Neuron (in vitro differentiated cells): Measurements from ENCODE around the gene EIF4EBP2.
A peak's percentile ranks its signal among the peaks of the same experiment; 100 is the strongest.

ENCODE experiments used
- H2AFZ ChIP-seq: one replicate; pipeline ENCODE4 v1.6.1; 2013; ENCODE audit warnings: low read depth, mild to moderate bottlenecking, inconsistent platforms, low read length, moderate library complexity
- H3K27me3 ChIP-seq: one replicate; pipeline ENCODE4 v1.6.1; 2013; ENCODE audit warnings: low read length; ENCODE audit not compliant: insufficient read depth
- H3K36me3 ChIP-seq: one replicate; pipeline ENCODE4 v1.6.1; 2013; ENCODE audit warnings: low read length; ENCODE audit not compliant: insufficient read depth
- H3K4me1 ChIP-seq: one replicate; pipeline ENCODE4 v1.6.1; 2013; ENCODE audit warnings: low read length; ENCODE audit not compliant: insufficient read depth
- H3K4me3 ChIP-seq: 2 replicates; pipeline ENCODE4 v1.5.1; 2013; ENCODE audit warnings: mild to moderate bottlenecking, low read length, moderate library complexity
- H3K9me3 ChIP-seq: one replicate; pipeline ENCODE4 v1.6.1; 2013; ENCODE audit warnings: low read length

Gene EIF4EBP2

DNA sequence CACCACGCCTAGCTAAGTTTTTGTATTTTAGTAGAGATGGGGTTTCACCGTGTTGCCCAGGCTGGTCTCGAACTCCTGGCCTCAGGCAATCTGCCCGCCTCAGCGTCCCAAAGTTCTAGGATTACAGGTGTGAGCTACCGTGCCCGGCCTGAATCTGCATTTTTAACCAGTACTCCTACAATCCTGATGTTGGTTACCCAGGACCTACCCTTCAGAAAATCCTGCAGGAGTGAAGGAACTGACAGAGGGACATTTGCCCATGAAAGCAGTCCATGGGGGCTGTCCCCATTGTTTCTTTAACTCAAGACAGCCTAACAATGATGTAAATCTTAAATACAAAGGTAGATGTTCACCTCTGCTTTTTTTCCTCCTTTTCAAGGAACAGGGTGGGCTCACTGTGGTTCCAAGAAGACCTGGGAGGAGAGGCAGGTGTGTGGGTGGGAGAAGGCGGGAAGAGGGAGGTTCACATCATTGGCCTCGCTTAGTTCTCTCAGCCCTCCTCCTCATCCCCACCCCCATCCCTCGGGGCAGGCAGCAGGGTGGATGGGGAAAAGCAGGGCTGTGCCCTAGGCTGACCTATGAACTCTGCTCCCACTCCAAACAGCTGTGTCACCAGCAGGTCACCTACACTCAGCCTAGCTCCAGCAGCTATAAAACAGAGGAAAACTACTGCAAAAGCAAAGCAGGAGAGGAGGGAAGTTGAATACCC is 35.0 kb upstream of the EIF4EBP2 start:
- H3K36me3 ChIP-seq = no peaks in the 10 kb centered on the region
- H3K27me3 ChIP-seq = no peaks in the 10 kb centered on the region
- H3K9me3 ChIP-seq = no peaks in the 10 kb centered on the region
- H3K4me3 ChIP-seq = no peak overlapping the region
- H2AFZ ChIP-seq = no peak overlapping the region
- peaks cover 7% of the 10 kb centered on the region for H3K4me1 ChIP-seq

DNA sequence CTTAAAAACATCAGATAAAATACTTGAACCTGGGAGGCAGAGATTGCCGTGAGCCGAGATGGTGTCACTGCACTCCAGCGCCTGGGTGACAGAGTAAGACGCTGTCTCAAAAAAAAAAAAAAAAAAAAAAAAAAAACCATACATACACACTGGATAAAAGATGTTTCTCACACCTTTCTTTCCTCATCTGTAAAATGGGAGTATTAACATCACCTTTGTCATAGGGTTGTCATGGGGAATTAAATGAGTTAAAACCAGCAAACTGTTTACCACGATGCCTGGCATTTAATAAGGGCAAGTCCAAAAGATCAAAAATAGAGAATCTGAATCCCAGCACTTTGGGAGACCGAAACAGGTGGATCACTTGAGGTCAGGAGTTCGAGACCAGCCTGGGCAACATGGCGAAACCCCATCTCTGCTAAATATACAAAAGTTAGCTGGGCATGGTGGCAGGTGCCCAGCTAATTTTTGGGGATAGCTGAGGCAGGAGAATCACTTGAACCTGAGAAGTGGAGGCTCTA is 34.4 kb upstream of the EIF4EBP2 start:
- peaks cover 2% of the 10 kb centered on the region for H3K4me1 ChIP-seq
- no peak overlapping the region for H3K4me3 ChIP-seq
- no peaks in the 10 kb centered on the region for H3K9me3 ChIP-seq
- H3K27me3 ChIP-seq = no peaks in the 10 kb centered on the region
- H2AFZ ChIP-seq = no peak overlapping the region
- no peaks in the 10 kb centered on the region for H3K36me3 ChIP-seq

DNA sequence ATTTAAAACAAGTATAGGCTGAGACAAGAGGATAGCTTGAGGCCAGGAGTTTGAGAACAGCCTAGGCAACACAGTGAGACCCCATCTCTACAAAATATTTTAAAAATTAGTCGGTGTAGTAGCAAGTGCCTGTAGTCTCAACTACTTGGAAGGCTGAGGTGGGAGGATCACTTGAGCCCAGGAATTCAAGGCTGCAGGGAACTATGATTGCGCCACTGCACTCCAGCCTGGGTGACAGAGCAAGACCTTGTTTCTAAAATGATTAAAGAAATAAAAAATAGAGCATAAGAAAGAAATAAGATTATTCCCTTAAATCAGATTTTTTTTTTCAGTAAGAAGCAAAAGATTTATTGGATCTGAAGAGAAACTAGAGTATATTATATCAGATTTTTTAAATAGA is 33.2 kb upstream of the EIF4EBP2 start:
- H3K27me3 ChIP-seq = no peaks in the 10 kb centered on the region

DNA sequence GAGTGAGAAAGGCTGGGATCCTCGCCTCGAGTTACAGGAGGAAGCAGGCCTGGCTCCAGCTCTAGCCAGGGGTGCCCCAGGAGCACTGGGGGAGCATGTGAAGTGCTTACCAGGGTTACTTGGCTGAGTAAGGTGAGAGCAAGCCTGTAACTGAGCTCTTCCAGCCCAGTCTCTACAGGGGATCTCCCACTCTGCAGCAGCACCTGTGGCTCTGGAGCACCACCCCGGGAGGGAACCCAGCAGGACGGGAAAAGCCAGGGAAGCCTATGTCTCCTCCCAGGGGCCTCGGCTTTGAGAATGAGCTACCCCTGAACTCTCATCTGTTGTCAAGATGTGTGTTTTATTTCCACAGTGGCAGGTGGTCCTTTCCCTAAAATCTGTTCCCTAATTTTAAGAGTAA is 32.1 kb upstream of the EIF4EBP2 start:
- H3K4me3 ChIP-seq = no peak overlapping the region
- H3K27me3 ChIP-seq = no peaks in the 10 kb centered on the region
- H2AFZ ChIP-seq = no peak overlapping the region
- peaks cover 2% of the 10 kb centered on the region for H3K4me1 ChIP-seq
- no peaks in the 10 kb centered on the region for H3K9me3 ChIP-seq
- H3K36me3 ChIP-seq = no peaks in the 10 kb centered on the region

More for the DNA sequence above, 33.2 kb upstream of the EIF4EBP2 start:
- Histone ChIP-seq H2AFZ (no peak overlapping the region), H3K4me3 (no peak overlapping the region), H3K4me1 (peaks cover 2% of the 10 kb centered on the region), H3K36me3 (no peaks in the 10 kb centered on the region), H3K9me3 (no peaks in the 10 kb centered on the region)

DNA sequence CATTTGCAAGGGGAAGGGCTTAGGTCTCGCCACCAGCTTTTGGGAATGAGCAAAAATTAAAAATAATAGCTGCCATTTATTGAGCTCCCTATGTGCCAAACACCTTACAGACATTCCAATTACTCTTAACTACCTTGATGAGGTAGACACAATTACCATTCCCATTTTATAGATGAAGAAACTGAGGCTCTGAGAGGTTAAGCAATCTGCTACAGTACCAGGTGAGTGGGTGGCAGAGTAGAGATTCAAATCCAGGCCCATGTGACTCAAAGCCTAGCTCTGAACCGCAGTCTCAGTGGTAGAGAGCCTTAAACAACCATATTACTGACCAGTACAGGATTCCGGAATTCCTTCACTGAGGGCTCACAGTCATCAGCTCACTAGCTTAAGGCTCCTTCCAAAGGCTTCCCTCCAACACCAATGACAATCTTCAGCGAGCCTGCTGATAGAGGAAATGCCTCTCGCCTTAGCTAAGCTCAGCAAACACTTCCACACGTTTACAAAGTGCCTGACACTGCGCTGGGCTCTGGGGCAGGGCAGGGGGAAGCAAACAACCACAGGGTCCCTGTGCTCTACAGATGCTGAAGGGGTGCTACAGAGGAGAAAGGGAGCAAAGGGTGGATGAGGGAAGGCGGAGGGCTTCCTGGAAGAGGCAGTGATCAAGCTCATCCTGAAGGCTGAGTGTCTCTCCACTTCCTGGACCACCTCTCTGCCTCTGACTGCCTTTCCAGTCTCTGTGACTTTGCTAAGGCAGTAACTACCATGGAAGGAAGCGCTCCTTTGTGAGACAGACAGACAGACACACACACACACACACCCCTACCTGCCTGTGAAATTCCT is 28.9 kb upstream of the EIF4EBP2 start:
- Histone ChIP-seq H3K4me1 (no peaks in the 10 kb centered on the region), H3K36me3 (no peaks in the 10 kb centered on the region), H3K4me3 (no peak overlapping the region), H3K9me3 (peaks cover 7% of the 10 kb centered on the region), H3K27me3 (no peaks in the 10 kb centered on the region), H2AFZ (no peak overlapping the region)

DNA sequence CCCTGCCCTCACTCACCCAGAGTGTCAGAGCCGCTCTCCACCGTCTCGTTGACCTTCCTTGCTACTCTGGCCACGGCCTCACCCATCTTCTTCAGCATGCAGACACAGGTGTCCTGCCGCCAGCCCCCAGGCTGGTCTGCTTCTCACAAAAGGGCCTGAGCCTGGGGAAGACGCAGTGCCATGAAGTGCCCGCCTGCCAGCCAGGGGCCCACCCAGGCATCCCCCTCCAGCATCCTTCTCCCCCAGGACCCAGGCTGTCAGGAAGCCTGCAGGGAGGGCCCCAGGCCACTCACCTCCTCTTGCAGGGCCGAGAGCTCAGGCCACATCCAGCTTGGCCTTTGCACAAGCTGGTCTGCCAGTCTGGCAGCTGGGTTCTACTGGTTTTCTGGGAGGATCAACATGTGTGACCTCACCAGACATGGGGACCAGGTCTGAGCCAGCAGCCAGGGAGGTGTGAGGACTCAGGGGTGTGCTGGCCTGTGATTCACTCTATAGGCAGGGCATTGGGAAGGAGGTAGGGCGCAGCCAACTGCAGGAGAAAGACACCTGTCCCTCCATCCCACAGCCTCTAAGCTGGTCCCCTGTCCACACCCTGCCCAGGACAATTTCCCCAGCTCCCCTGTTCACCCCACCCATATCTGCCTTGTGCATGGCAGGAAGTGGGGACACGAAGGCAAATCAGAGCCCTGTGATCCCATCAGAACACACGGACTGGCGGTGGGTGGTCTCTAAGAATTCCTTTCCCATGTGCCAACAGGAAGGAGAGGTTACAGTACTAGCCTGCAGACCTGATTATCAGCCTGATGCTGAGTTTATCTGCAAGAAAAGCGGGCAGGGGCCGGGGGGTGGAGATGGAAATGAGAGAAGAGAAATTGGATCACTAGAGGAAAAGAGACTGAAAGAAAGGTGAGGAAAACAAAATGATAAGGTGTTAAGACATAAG is 27.2 kb upstream of the EIF4EBP2 start:
- Histone ChIP-seq H3K27me3 (no peaks in the 10 kb centered on the region), H2AFZ (no peak overlapping the region), H3K4me1 (peaks cover 10% of the 10 kb centered on the region), H3K4me3 (no peak overlapping the region), H3K9me3 (peaks cover 7% of the 10 kb centered on the region), H3K36me3 (no peaks in the 10 kb centered on the region)

DNA sequence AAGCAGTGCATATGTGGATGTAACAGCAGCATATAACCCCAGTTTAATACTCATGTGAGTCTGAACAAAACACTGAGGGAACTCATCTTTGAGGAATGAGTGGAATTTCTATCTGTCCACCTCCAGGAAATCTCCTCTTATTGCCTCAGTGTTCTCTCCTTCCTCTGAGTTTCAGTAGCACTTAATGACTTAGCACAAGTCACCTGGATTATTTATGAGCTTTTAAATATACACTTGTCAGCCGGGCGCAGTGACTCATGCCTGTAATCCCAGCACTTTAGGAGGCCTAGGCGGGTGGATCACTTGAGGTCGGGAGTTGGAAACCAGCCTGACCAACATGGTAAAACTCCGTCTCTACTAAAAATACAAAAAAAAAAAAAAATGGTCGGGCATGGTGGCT is 25.8 kb upstream of the EIF4EBP2 start:
- H3K4me1 ChIP-seq = peaks cover 10% of the 10 kb centered on the region
- H3K9me3 ChIP-seq = peaks cover 7% of the 10 kb centered on the region
- H3K27me3 ChIP-seq = no peaks in the 10 kb centered on the region
- H3K4me3 ChIP-seq = no peak overlapping the region
- H3K36me3 ChIP-seq = no peaks in the 10 kb centered on the region
- H2AFZ ChIP-seq = no peak overlapping the region

DNA sequence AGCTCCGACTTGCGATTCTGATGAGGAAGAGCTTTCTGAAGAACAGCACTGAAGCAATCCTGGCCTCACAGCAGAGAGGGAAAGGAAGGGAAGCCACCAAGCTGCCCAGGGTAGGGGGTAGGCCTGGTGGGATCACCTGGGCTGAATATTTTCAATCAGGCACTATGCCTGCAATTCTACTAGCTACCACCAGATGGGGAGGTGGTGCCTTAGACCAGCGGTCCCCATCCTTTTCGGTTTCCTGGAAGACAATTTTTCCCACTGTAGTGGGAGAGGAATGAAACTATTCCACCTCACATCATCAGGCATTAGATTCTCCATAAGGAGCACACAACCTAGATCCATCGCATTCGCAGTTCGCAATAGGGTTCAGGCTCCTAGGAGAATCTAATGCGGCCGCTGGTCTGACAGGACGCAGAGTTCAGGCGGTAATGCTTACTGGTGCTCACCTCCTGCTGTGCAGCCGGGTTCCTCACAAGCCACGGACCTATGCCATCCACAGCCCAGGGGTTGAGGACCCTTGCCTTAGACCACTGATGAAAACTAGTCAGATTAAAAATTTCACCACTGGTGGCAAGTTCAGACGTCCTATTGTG is 24.3 kb upstream of the EIF4EBP2 start:
- H3K4me1 ChIP-seq = peaks cover 10% of the 10 kb centered on the region
- H3K4me3 ChIP-seq = no peak overlapping the region
- H2AFZ ChIP-seq = no peak overlapping the region
- H3K36me3 ChIP-seq = no peaks in the 10 kb centered on the region
- no peaks in the 10 kb centered on the region for H3K27me3 ChIP-seq
- H3K9me3 ChIP-seq = peaks cover 7% of the 10 kb centered on the region

DNA sequence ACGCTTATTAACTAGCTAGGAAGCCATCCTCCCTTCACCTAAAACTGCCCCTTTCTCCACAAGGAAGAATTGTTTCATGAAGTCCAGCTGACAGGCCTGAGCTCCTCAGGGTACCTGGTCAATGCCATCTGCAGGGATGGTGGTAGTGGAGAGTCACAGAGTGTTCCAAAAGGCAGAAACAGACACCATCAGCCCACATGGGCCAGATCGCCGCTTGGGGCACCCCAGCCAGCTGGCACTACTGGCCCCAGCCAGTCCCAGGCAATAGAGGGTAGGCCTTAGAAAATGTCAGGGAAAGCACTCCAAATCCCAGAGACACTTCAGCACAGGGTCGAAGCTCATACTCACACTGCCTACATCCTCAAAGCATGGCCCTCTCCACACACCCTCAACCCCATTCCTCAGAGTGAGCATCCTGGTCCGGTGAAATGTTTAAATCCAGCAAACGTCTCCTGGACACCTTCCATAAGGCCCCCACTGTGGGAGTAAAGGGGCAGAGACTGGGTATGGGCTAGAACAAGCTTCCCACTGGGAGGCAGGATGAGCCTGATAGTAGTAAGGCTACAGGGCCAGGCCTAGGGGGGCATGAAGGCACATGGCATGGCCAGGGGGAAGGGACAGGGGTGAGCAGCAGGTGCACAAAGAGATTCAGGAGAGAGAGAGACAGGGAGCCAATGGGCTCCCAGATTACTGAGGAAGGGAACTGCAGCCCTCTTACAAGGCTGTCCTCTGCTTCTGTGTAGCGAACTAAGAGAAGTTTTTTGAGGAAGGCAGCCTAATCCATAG is 23.4 kb upstream of the EIF4EBP2 start:
- H3K27me3 ChIP-seq = no peaks in the 10 kb centered on the region
- H3K36me3 ChIP-seq = no peaks in the 10 kb centered on the region
- H2AFZ ChIP-seq = no peak overlapping the region
- peaks cover 10% of the 10 kb centered on the region for H3K4me1 ChIP-seq
- H3K9me3 ChIP-seq = peaks cover 7% of the 10 kb centered on the region
- H3K4me3 ChIP-seq = no peak overlapping the region

DNA sequence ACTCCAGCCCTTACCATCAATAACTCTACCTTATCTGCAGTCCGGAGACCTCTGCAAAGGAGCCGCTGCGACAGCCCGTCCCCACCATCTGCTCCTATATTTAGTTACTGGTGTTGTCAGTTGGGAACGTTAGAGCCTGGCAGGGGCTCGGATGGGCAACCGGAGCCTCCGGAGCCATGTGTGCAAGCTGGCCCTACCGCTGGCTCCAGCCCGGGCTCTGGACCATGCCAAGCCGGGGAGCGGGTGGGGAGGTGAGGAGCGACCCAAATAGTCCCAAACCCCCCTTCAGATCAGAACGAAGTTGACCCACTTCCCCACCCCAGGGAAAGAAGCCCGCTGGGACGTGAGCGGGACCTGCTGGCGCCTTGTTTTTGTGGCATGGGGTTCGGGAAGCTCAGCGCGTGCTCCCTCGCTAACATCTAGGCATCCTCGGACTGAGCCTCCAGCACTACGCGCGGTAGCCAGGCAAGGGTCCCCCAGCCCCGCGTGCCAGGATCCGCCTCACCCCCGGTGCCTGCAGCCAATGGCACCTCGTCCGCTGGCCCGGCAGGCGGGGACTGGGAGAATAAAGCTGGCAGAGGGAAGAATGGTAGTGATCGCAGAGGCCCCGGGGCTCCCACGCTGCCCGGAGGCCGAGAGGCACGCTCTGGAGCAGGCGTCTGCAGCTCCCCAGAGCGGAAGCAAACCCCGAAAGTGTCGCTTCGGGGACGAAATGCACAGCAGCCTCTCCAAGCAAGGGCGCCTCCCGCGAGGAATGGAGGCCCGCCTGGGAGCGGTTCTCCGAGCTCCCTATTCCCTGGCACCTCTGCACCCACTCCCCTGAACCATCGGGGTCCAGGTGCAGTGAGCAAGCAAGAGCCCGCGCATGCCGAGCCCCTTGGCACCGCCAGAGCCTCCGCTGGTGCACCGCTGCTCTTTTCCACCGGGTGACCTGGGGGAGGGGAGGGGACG is 22.2 kb upstream of the EIF4EBP2 start:
- H3K4me1 ChIP-seq = peaks cover 10% of the 10 kb centered on the region
- no peaks in the 10 kb centered on the region for H3K36me3 ChIP-seq
- H2AFZ ChIP-seq = peak overlapping the region; percentile 84
- peak overlapping the region; percentile 89 for H3K4me3 ChIP-seq
- no peaks in the 10 kb centered on the region for H3K27me3 ChIP-seq
- H3K9me3 ChIP-seq = peaks cover 7% of the 10 kb centered on the region

DNA sequence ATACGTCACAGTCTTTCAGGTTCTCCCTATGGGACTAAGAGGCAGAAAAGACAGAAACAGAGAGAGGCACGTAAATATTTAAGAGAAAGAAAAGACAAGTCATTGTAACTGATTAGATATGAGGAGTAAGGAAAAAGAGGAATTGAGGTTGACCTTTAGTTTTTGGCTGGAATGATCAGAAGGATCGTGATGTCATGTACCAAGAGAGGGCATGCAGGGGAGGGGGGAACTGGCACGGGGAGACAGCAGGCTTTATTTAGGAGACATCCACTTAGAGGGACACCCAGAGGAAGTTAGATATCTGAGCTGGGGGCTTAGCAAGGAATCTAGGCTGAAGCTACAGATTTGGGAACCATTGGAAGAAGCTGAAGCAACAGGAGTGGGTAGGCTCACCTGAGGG is 12.3 kb upstream of the EIF4EBP2 start:
- H3K9me3 ChIP-seq = no peaks in the 10 kb centered on the region
- no peaks in the 10 kb centered on the region for H3K27me3 ChIP-seq
- H3K36me3 ChIP-seq = no peaks in the 10 kb centered on the region
- no peaks in the 10 kb centered on the region for H3K4me1 ChIP-seq
- no peak overlapping the region for H2AFZ ChIP-seq
- H3K4me3 ChIP-seq = no peak overlapping the region
